ENCODE measurements around the gene UGGT2. TPM values are rescaled to one million over a fixed set of nuclear protein-coding genes. Genes with fewer than 3 reads are reported as not detected.

UGGT2 gene
- total and polyA plus RNA-seq, 9 of the 15 experiments (the other 6 are each of a cell fraction or from before 2014, with no cell fraction given) = 3.5 to 24.5 (median 18.3) TPM

DNA sequence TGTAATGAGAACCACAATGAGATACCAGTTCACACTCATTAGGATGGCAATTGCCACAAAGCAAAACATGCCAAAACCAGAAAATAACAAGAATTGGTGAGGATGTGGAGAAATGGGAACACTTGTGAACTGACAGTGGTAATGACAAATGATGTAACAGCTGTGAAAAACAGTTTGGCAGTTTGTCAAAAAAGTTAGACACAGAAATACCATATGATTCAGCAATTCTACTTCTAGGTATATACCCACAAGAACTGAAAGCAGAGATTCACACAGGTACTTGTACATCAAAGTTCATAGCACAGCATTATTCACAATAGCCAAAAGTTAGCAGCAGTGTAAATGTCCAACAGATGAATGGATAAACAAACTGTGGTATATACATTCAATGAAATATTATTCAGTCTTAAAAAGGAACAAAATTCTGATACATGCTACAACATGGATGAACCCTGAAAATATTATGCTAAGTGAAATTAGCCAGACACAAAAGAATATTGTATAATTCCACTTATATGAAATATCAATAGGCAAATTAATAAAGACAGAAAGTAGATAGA is 96.5 kb downstream of the UGGT2 start (continued):
- TF ChIP-seq ATF3 (IDR thresholded peaks at IDR 0.05) (peak; percentile 76), ATF3 (CRISPR knock-in tag; conservative IDR thresholded peaks at IDR 0.05) (no peak), MAFF (IDR thresholded peaks at IDR 0.05; ENCODE audit: low read length) (peak; percentile 36; the same call in 1 of the 2 replicates), SPI1 (IDR thresholded peaks at IDR 0.05; ENCODE audit: borderline replicate concordance, low read depth, low read length) (no peak), ZEB2 (IDR thresholded peaks at IDR 0.05) (0 out of 2 replicates have a peak, but pooled peaks have one; percentile 33), SMARCE1 (IDR thresholded peaks at IDR 0.05) (no peak), THRAP3 (IDR thresholded peaks at IDR 0.05; ENCODE audit: borderline replicate concordance) (no peak), DACH1 (IDR thresholded peaks at IDR 0.05; ENCODE audit: partially characterized antibody) (no peak), ILK (tag; IDR thresholded peaks at IDR 0.05; ENCODE audit: borderline replicate concordance, low read depth) (no peak), PTBP1 (IDR thresholded peaks at IDR 0.05; ENCODE audit: low read depth, low read length) (no peak), CTBP1 (IDR thresholded peaks at IDR 0.05; ENCODE audit: borderline replicate concordance) (0 out of 2 replicates have a peak, but pooled peaks have one; percentile 11), ZFP30 (CRISPR knock-in tag; IDR thresholded peaks at IDR 0.05; ENCODE audit: borderline replicate concordance) (no peak), ESRRB (CRISPR knock-in tag; IDR thresholded peaks at IDR 0.05; ENCODE audit: borderline replicate concordance) (no peak), HMG20A (CRISPR knock-in tag; conservative IDR thresholded peaks at IDR 0.05) (no peak), CEBPG (CRISPR knock-in tag; IDR thresholded peaks at IDR 0.05) (0 out of 2 replicates have a peak, but pooled peaks have one; percentile 52), CEBPG (tag; conservative IDR thresholded peaks at IDR 0.05 in 1 of 2, IDR thresholded peaks at IDR 0.05 in 1 of 2) (peak; percentile 30 to 83; a peak in 3 of 4 replicates), MEIS2 (IDR thresholded peaks at IDR 0.05; ENCODE audit: partially characterized antibody) (peak; percentile 95), FIP1L1 (IDR thresholded peaks at IDR 0.05; ENCODE audit: low read depth, low read length, poor library complexity, severe bottlenecking) (no peak)
- TF ChIP-seq, protein P1, sequence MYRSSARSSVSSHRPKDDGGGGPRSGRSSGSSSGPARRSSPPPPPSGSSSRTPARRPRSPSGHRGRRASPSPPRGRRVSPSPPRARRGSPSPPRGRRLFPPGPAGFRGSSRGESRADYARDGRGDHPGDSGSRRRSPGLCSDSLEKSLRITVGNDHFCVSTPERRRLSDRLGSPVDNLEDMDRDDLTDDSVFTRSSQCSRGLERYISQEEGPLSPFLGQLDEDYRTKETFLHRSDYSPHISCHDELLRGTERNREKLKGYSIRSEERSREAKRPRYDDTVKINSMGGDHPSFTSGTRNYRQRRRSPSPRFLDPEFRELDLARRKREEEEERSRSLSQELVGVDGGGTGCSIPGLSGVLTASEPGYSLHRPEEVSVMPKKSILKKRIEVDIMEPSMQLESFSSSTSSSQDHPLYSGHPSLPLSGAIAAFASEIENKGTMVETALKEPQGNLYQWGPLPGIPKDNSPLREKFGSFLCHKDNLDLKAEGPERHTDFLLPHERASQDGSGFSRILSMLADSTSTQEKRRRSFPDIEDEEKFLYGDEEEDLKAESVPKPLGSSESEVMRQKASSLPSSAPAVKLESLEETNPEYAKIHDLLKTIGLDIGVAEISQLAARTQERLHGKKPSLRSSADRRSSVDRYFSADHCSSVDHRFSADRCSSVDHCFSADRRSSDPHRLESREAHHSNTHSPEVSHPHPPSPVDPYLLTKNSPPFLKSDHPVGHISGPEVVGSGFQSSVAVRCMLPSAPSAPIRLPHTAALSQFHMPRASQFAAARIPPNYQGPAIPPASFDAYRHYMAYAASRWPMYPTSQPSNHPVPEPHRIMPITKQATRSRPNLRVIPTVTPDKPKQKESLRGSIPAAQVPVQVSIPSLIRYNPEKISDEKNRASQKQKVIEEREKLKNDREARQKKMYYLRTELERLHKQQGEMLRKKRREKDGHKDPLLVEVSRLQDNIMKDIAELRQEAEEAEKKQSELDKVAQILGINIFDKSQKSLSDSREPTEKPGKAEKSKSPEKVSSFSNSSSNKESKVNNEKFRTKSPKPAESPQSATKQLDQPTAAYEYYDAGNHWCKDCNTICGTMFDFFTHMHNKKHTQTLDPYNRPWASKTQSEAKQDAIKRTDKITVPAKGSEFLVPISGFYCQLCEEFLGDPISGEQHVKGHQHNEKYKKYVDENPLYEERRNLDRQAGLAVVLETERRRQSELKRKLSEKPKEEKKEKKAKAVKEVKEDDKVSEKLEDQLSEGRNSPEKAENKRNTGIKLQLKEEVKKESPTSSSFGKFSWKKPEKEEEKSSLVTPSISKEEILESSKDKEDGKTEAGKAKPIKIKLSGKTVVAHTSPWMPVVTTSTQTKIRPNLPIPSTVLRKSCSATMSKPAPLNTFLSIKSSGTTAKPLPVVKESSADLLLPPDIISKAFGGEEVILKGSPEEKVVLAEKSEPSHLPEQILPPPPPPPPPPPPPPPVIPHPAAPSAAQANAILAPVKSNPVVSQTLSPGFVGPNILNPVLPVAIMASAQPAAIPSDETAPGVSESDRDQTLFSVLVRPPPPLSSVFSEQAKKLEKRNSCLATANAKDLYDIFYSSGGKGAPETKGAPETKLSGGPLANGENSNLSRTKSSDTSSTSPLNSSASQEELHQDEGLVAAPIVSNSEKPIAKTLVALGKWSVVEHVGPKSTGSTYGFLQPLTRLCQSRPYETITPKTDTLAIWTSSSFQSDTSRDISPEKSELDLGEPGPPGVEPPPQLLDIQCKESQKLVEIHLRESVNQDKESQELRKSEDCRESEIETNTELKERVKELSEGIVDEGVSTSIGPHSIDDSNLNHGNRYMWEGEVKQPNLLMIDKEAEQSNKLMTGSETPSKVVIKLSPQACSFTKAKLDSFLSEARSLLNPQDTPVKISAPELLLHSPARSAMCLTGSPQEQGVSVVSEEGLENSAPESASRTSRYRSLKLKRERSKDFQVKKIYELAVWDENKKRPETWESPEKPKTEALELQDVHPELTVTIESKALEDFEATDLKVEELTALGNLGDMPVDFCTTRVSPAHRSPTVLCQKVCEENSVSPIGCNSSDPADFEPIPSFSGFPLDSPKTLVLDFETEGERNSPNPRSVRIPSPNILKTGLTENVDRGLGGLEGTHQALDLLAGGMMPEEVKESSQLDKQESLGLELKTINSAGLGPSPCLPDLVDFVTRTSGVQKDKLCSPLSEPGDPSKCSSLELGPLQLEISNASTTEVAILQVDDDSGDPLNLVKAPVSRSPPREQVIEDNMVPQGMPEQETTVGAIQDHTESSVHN (IDR thresholded peaks at IDR 0.05; ENCODE audit: borderline replicate concordance in 1 of 2, low read depth in 1 of 2) = peak in 1 of 2 experiments; percentile 77; a peak in 2 of 4 replicates
- TF ChIP-seq, protein P2, sequence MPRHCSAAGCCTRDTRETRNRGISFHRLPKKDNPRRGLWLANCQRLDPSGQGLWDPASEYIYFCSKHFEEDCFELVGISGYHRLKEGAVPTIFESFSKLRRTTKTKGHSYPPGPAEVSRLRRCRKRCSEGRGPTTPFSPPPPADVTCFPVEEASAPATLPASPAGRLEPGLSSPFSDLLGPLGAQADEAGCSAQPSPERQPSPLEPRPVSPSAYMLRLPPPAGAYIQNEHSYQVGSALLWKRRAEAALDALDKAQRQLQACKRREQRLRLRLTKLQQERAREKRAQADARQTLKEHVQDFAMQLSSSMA (CRISPR knock-in tag; IDR thresholded peaks at IDR 0.05) = no peak
